Stimulated activated naive CD8-positive, alpha-beta T cell treated with anti-CD3 and anti-CD28 coated beads, Interleukin-15, Interleukin-2, amounts not matched to agents 100 U/mL and 50 U/mL, for 24 hours (primary cell): ENCODE data around the gene TP53TG5.

Source experiments
- ATAC-seq: fragments of 150-1000 bp; cut with Tn5 transposase; one replicate; pipeline ENCODE4 v1.10.0; 2021
- DNase-seq: peaks from one replicate; pipeline ENCODE4 v3.0.0; 2021

Gene TP53TG5

GRCh38 chr20:45378191-45378590, at the start of gene TP53TG5:
Gene TP53TG5, minus strand, starts transcription at chr20:45378325. Its CDS starts 89 bp downstream, at chr20:45378236.
- DNase-seq, result no peak
- ATAC-seq, result no peak

GRCh38 chr20:45427236-45428149, 49.4 kb upstream of the TP53TG5 start:
- ATAC-seq (peak; percentile 10), DNase-seq (no peak)

- no peak for DNase-seq
- no peak for ATAC-seq
These were observed 48.3 kb upstream of the TP53TG5 start for GRCh38 chr20:45426320-45427016.

GRCh38 chr20:45425561-45425960, 47.4 kb upstream of the TP53TG5 start:
- DNase-seq (no peak), ATAC-seq (no peak)

- ATAC-seq (no peak), DNase-seq (no peak)
These were observed 45.6 kb upstream of the TP53TG5 start for GRCh38 chr20:45423700-45424099.

GRCh38 chr20:45420125-45420524, 42.0 kb upstream of the TP53TG5 start:
- DNase-seq (no peak), ATAC-seq (no peak)

GRCh38 chr20:45419188-45420091, 41.3 kb upstream of the TP53TG5 start:
- ATAC-seq (peak; percentile 77), DNase-seq (peak; percentile 22)

GRCh38 chr20:45416917-45417316, 38.8 kb upstream of the TP53TG5 start:
- no peak for DNase-seq
- ATAC-seq, result no peak

- ATAC-seq (peak; percentile 89), DNase-seq (peak; percentile 88)
These were observed 37.9 kb upstream of the TP53TG5 start, which contains the start of gene PIGT for GRCh38 chr20:45415822-45416637. Gene PIGT, plus strand, starts transcription at chr20:45416141. Its CDS starts 16 bp downstream, at chr20:45416157.

GRCh38 chr20:45413479-45413878, 35.4 kb upstream of the TP53TG5 start:
- ATAC-seq (no peak), DNase-seq (no peak)

- no peak for ATAC-seq
- DNase-seq, result no peak
These were observed 34.5 kb upstream of the TP53TG5 start for GRCh38 chr20:45412653-45413052.

- ATAC-seq, result no peak
- no peak for DNase-seq
These were observed 32.8 kb upstream of the TP53TG5 start for GRCh38 chr20:45410887-45411286.

- no peak for ATAC-seq
- no peak for DNase-seq
These were observed 31.6 kb upstream of the TP53TG5 start for GRCh38 chr20:45409521-45410272.

- DNase-seq (no peak), ATAC-seq (no peak)
These were observed 30.6 kb upstream of the TP53TG5 start for GRCh38 chr20:45408646-45409213.

GRCh38 chr20:45407783-45408645, 29.9 kb upstream of the TP53TG5 start, which contains the start of gene DBNDD2:
Gene DBNDD2, plus strand, starts transcription at chr20:45408289. Its CDS starts 179 bp downstream, at chr20:45408468.
- ATAC-seq, result no peak
- DNase-seq, result peak; percentile 30

- ATAC-seq (no peak), DNase-seq (no peak)
These were observed 29.1 kb upstream of the TP53TG5 start for GRCh38 chr20:45407067-45407745.

- DNase-seq, result peak; percentile 70
- peak; percentile 55 for ATAC-seq
These were observed 28.3 kb upstream of the TP53TG5 start for GRCh38 chr20:45406260-45407066.
